Activated CD8-positive, alpha-beta memory T cell treated with anti-CD3 and anti-CD28 coated beads, Interleukin-2, amount 50 U/mL, for 48 hours (primary cell): Measurements from ENCODE around the gene UNC5CL.

Experiments used
- DNase-seq: peaks from one replicate; pipeline ENCODE4 v3.0.0-alpha.2; 2020

The UNC5CL gene

DNA sequence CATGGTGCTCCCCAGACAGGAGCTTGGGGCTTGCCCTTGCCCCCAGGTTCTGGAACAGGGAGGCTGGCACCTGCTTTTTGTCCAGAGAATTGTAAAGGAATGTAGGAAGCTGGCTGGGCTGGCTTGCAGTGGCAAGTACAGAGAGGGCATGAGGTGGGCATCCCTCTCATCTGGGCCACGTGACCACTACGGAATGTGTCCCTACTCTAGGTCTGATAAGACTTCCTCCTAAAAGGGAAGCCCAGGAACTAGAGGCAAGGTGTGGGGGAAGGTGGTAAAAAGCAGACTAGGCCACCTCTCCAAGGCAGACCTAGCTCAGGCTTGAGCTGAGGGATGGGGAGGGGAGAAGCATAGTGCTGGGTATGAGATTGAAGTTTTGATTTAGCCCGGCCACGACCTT is 38.8 kb downstream of the UNC5CL start:
- DNase-seq = no peak

DNA sequence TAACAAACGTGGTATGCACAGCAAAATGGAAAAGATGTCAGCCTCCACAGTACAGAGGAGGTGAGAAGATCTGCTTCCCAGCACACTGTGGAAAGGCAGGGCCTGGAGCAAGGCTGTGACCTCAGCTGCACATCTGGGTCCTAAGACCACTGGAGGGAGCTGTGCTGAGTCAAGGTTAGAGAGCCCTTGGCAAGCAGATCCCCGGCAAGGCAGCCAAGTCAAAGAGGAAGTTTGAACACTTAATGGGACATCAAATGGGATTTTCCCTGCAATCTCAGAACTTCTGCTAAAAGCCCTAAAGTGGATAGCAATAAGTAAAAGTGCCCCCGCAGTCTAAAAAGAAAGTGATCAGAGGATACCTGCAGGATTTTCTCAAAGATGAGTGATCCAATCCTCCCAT is 39.5 kb downstream of the UNC5CL start:
- no peak for DNase-seq

DNA sequence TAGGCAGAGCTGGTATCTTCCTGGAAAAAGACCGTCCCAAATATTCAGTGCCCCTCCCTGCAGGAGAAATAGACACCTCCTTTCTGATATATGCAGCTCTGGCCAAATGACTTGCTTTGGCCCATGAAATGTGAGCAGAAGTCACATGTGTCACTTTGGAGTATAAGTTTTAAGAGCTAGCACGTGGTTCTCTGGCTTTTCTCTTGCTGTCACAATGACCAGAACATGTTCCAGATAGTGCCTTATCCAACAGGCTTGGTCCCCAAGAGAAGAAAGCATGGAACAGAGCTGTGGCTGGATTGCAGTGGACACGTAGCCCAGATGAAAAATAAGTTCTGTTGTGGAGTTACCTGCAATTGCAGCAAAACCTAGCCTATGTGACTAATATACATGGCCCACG is 40.4 kb downstream of the UNC5CL start:
- no peak for DNase-seq

DNA sequence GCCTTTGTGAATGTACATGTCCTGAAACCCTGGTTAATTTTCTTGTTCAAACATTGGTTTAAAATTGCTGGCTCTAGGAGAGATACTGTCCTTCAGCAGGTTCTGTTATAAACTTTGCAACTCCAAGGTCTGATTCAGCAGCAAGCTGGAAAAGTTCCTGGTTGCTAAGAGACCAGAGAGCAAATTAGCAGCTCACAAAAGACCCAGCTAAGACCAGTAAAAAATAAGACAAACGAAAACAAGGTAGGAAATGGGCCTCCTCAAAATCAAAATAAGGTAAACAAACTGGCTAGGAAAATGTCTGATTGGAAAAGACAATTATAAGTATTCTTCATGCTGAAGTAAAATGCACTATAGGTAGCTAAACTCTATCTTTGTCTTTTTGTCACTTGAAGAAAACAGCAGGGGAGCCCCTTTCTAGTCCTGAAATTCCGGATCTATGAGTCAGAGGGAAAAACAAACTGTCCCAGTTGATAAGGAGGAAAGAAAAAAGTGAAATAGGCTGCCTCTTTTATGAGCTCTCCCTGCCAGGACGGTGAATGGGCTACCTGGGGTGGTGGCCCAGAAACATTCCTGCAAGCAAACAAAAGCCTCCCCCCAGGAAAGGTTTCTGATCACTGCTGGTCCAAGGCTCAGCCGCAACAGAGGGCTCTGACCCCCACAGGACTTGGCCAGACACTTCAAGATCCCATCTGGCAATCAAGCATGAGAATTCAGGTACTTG is 41.6 kb downstream of the UNC5CL start:
- no peak for DNase-seq

DNA sequence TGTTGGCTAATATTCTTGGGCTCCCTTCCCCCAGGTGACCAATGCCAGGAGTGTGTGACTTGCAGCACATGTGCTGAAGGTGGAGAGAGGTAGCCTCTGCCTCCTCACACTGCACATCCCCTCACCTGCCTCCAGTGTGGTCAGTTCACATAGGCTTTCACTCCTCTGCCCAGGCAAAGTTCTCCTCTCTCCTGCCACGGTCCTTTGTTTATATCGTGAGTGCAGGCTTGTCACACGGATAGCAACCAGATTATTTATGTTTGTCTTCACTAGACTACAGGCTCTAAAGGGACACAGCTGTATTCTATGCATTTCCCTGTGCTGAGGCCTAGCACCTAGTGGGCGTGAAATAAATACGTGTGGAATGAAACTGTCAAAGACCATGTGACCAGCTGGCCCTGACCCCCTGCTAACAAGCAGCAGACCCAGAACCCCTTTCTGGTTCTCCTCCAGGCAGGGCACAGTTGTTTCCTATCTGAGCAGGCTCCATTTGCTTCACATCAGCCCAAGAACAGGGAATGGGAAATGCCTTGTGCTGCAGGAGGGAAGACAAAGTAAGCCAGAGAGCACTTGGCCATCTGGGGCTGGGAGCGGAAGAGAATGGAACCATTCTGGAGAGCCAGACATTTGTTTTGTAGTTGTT is 42.3 kb downstream of the UNC5CL start:
- DNase-seq = no peak

DNA sequence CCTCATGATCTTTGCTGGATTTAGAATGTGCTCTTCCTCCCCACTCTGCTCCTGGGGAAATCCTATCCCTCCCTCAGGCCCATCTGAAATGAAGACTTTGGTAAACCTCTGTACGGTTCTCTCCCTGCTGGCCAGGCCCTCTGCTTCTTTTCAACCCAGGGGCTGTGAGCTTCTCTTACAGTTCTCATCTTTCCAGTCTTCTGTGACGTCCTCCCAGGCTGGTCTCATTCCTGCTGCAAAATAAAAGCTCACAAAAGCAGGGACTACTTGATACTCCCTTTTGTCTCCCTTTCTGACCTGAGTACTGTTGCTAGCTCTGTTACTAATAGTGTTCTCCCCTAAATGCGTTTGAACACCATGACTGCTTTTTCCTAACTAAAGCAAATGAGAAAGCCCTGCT is 46.3 kb downstream of the UNC5CL start:
- DNase-seq = no peak

DNA sequence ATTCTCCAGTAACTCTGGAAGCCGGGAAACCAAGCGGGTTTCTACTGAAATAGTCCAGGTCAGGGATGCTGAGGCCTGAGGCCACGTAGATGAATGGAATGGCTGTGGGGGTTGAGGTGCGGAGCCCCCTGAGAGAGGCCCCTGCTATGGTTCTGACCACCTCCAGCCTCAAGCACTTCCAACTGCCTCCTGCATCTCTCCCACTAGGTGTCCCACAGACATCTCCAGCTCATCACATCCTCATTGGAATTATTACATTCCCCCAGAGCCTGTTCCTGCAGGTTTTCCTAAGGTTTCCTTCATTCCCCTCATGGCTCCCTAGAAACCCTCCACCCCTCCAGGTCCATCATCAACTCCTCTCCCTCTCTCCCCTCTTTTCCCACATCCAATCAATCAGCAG is 48.7 kb downstream of the UNC5CL start:
- no peak for DNase-seq

DNA sequence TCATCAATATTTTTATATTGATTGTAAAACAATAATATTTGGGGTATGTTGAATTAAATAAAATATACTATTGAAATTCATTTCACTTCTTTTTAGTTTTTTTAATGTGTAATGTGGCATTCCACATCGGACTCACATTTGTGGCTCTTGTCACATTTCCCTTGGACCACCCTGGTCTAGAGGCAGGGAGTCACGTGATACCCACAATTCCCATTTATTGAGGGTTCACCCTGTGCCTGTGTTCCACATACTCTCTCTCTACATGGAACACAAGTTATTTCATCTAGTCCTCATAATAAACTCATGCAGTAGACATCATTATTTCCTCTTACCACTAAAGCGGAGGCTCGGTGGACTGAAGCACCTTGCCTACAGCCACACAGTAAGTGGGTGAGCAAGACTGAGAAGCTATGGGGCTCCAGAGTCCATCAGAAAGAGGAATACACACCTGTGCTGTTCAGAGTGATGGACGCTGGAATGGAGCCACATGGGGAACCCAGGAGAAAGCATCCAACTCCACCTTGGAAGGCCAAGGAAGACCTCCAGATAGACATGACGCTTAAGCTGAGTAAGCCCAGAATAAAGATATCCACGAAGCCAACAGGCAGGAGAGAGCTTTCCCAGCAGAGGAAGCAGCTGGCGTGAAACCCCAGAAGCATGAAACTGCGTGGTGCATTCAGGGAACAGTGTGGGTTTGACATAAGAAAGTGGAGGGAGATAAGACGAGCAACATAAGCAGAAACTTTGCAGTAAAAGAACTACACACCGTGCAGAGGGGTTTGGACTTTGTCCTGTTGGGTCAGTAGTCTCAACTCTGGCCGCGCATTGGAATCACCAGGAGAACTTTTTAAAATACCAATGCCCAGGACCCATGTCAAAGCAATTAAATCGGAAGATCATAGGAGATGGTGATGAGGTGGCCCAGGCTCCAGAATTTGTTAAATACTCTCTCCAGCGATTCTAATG is 49.5 kb downstream of the UNC5CL start:
- DNase-seq = no peak

DNA sequence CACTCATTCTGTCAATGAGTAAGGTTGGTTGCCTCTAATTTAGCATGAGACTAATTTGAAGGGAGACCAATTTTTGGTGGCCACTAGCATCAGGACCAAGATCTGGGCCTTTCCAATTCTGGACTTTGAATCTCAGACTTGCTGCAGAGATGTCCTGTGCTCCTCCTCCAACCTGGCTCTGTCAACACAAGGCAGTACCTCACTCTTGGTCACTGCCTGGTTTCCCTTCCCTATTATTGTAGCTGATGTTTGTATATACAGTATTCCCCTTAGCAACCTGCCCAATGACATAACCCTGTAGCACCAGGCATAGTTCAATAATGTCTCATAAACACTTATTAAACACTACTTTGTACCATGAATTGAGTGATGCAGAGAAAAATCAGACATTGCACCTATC is 50.4 kb downstream of the UNC5CL start:
- no peak for DNase-seq

DNA sequence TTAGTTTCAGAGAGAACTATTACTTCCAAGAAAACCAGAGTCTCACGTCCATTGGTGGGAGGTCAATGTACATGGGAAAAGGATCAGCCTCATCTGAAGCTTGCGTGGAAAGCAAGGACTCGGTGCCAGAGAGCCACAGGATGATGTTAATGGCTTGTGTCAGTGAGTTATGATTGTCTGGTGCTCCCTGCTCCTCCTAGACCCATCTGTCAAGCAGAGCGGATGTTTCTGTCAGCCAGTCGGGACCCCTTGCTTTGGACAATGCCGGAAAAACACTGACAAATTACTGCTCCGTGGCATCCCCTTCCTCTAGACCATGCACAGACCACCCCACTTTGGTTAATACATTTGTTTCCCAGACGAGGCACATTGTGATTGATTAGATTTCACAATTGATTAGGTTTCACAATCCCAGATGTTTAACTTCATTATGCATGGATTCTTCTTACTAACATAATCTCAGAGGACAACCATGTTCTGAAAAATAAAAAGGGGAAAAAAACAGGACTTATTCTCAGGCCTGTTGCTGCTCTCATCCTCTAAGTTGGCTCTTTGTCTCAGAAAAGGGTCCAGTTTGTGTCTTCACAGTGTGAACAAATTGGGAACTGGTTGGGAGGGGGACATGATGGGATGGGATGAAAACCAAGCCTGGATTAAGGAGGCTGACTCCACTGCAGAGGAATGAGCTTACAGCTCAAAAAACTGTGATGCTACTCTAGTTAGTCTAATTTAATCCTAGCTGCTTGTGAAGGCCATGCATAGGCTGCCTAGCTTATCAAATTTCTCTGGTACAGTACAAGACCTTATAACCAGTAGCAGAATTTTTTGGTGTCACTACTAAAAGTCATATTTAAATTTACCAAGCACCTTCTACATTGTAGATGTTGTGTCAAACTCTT is 51.9 kb downstream of the UNC5CL start:
- no peak for DNase-seq

DNA sequence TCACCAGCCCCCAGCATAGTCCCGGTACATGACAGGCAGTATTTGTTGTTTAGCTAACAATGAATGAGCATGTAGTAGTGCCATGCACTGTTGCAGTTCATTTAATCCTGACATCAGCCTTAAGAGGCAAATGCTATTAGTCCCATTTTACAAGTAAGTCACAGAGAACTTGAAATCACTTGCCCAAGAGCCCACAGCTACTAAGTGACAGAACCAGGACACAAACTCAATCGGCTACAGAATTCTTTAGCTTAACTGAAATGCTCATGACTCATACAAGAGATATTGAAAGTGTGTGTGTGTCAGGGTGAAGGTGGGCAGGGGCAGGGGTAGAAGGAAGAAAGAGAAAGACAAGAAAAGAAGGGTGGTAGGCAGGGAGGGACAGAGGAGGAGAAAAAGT is 52.7 kb downstream of the UNC5CL start:
- DNase-seq = no peak

DNA sequence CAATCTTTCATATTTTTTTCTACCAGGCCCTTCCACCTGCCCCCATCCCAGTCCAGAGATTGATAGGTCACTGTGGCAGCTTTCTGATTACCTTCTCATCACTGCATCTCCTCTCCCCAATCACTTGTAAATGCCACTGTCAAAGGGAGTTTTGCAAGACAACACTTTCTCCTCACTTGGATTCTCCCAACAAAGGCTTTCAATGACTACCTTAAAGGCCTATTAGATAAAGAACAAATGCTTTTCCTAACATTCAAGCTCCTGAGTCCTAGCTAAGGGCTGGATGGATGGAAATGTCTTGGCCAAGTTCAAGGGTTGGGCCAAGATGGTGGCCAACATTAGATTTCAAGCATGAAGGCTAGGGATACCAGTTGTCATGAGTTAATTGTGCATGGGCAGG is 55.3 kb downstream of the UNC5CL start:
- no peak for DNase-seq

DNA sequence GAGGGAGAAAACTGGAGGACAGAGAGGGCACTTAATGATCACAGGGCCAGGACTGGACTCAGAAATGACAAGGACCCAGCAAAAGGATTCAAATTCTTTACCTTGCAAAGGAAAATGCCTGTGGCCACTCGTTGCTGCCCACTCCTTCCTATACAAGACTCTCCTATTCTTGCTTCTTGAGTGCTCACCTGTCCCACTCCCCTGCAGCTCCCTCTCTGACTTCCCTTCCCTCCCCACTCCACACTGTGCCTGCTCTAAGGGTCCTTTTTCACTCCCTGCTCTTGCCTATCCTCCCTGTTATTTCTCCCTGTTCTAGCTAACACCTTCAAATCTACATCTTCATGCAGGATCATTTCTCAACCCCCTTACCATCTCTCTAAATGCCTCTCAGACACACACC is 56.1 kb downstream of the UNC5CL start:
- DNase-seq = no peak

DNA sequence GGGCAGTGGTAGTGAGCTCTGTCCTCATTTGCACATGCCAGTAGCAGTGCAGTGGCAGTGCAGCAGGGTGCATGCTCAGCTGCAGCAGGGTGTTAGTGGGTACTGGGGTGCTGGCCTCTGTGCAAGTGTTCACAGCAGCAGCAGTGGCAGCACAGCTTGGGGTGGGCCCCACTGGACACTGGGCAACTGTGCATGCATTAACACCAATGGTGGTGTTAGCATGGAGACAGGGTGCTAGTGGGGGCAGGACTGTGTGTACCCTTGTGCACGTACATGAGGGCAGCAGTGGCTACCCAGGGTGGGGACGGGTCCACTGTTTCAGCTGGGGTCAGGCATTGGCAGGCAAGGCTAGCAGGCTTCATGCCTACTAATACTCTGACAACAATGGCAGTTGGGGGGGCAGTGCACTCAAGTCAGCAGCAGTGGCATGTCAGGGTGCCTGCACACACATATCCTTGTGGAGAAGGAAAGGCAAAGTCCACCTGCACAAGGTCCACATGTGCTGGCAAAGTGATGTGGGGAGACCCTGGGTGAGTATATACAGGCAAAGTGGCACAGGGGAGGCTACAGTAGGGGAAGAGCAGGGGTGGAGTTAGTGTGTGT is 60.2 kb downstream of the UNC5CL start:
- DNase-seq = no peak

DNA sequence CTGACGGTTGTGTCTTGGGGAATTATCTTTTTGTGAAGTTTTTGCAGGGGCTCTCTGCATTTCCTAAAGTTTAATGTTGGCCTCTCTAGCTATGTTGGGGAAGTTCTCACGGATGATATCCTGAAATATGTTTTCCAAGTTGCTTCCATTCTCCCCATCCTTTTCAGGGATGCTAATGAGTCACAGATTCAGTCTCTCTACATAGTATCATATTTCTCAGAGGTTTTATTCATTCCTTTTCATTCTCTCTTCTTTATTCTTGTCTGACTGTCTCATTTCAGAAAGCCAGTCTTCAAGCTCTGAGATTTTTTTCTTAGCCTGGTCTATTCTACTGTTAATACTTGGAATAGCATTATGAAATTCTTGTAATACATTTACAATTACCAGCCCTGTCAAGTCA is 61.3 kb downstream of the UNC5CL start:
- no peak for DNase-seq

DNA sequence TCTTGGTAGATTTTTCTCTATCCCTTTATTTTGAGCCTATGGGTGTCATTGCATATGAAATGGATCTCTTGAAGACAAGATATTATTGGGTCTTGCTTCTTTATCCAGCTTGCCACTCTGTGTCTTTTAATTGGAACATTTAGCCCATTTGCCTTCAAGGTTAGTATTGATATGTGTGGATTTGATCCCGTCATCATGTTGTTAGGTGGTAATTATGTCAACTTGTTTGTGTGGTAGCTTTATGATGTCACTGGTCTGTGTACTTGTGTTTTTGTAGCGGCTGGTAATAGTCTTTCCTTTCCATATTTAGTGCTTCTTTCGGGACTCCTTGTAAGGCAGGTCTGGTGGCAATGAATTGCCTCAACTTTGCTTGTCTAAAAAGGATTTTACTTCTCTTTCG is 61.9 kb downstream of the UNC5CL start:
- DNase-seq = no peak
